HepG2 (cell line): ENCODE measurements around the gene MTA2.

Experiments used
- MED1 ChIP-seq: sonication (generic); formaldehyde crosslinking; IDR thresholded peaks from 2 replicates; pipeline ENCODE4 v1.4.0; 2020; ENCODE audit warnings: missing genetic modification reagents
- ZNF546 ChIP-seq: sonication (generic); formaldehyde crosslinking; conservative IDR thresholded peaks from 2 replicates; pipeline ENCODE4 v1.8.1; 2023; ENCODE audit warnings: mild to moderate bottlenecking, missing genetic modification reagents
- ZNF614 ChIP-seq: IDR thresholded peaks from 2 replicates; pipeline ENCODE4 v1.6.1; 2018; ENCODE audit warnings: missing biosample characterization, missing genetic modification reagents, inconsistent platforms, borderline replicate concordance

DNA sequence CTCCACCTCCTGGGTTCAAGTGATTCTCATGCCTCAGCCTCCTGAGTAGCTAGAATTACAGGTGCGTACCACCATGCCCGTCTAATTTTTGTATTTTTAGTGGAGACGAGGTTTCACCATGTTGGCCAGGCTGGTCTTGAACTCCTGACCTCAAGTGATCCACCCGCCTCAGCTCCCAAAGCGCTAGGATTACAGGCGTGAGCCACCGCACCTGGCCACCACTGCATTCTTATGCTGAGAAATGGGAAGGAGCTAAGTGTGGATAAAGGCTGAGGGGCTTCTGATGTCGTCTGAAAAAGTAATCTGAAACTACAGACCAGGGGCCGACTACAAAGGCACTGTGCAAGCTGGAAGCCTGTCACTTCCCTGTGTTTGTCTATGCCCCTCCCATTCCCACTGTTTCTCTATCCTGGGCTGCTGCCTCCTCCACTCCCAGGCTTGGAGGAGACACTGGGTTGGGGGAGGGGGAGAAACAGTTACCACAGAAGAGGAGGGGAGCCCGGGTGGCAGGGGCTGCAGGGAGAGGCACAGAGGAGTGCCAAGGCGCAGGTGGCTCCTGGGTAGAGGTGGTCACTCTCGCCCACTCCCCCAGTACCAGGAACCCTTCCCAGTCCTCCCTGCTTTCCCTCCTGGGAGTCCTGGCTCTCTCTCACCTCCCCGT, 2.9 kb upstream of the MTA2 start:
- no peak for TF ChIP-seq MED1
- no peak for TF ChIP-seq ZNF546
- no peak for TF ChIP-seq ZNF614 (CRISPR knock-in tag)
